ENCODE measurements around the gene ZNF146. TPM values are rescaled to one million over a fixed set of nuclear protein-coding genes. Genes with fewer than 3 reads are reported as not detected.
A peak's percentile ranks its signal among the peaks of the same experiment; 100 is the strongest.

The ZNF146 gene
- total RNA-seq, 1 donor from 2014 or later, result 37.3 TPM

GRCh38 chr19:36207605-36208252 lies 7.2 kb upstream of the ZNF146 start:
- DNase-seq, result no peak
- H3K36me3 ChIP-seq, result peaks cover 15% of the 10 kb centered on the region
- no peaks in the 10 kb centered on the region for H3K4me1 ChIP-seq
- no peak overlapping the region for H3K27ac ChIP-seq
- H3K4me3 ChIP-seq, result no peak overlapping the region
- H3K27me3 ChIP-seq (ENCODE audit: low read depth), result no peaks in the 10 kb centered on the region
- ATAC-seq, result no peak
- no peak for TF ChIP-seq CTCF (IDR thresholded peaks at IDR 0.05)
- intact Hi-C loops (cut with DNase I), result no loop called here
- H3K9me3 ChIP-seq, result no peaks in the 10 kb centered on the region

GRCh38 chr19:36209372-36209771 lies 5.5 kb upstream of the ZNF146 start:
- ATAC-seq (no peak), DNase-seq (no peak)
- intact Hi-C loops (cut with DNase I), result no loop called here
- Histone ChIP-seq H3K27ac (no peak overlapping the region), H3K36me3 (peaks cover 15% of the 10 kb centered on the region), H3K9me3 (no peaks in the 10 kb centered on the region), H3K4me3 (no peak overlapping the region), H3K4me1 (peaks cover 5% of the 10 kb centered on the region), H3K27me3 (ENCODE audit: low read depth) (no peaks in the 10 kb centered on the region)
- no peak for TF ChIP-seq CTCF (IDR thresholded peaks at IDR 0.05)

- H3K36me3 ChIP-seq, result peaks cover 9% of the 10 kb centered on the region
- ATAC-seq, result no peak
- no peak overlapping the region for H3K4me3 ChIP-seq
- no peak overlapping the region for H3K27ac ChIP-seq
- H3K9me3 ChIP-seq, result no peaks in the 10 kb centered on the region
- H3K27me3 ChIP-seq (ENCODE audit: low read depth), result no peaks in the 10 kb centered on the region
- no peak for DNase-seq
- peaks cover 5% of the 10 kb centered on the region for H3K4me1 ChIP-seq
- no peak for TF ChIP-seq CTCF (IDR thresholded peaks at IDR 0.05)
- intact Hi-C loops (cut with DNase I), result no loop called here
These were observed 4.4 kb upstream of the ZNF146 start for GRCh38 chr19:36210497-36210896.

- no peak overlapping the region for H3K4me3 ChIP-seq
- TF ChIP-seq CTCF (IDR thresholded peaks at IDR 0.05), result no peak
- ATAC-seq (no peak), DNase-seq (no peak)
- H3K4me1 ChIP-seq, result peaks cover 25% of the 10 kb centered on the region
- H3K9me3 ChIP-seq, result no peaks in the 10 kb centered on the region
- no peaks in the 10 kb centered on the region for H3K36me3 ChIP-seq
- intact Hi-C loops (cut with DNase I), result no loop called here
- no peak overlapping the region for H3K27ac ChIP-seq
- no peaks in the 10 kb centered on the region for H3K27me3 ChIP-seq (ENCODE audit: low read depth)
These were observed 2.0 kb upstream of the ZNF146 start for GRCh38 chr19:36212895-36213294.

GRCh38 chr19:36215276-36216123 lies 594 bp downstream of the ZNF146 start:
- Histone ChIP-seq H3K27ac (peak overlapping the region; percentile 92), H3K27me3 (ENCODE audit: low read depth) (no peaks in the 10 kb centered on the region), H3K9me3 (no peaks in the 10 kb centered on the region), H3K36me3 (peaks cover 16% of the 10 kb centered on the region), H3K4me3 (peak overlapping the region; percentile 68), H3K4me1 (peaks cover 26% of the 10 kb centered on the region)
- intact Hi-C loops (cut with DNase I), result no loop called here
- TF ChIP-seq CTCF (IDR thresholded peaks at IDR 0.05), result no peak
- ATAC-seq, result no peak
- DNase-seq, result no peak

Measured in lower lobe of right lung (tissue), 2 donors.